Esophagus squamous epithelium (tissue), 5 donors: Measurements from ENCODE around the gene ENTR1. TPM values are rescaled to one million over a fixed set of nuclear protein-coding genes. Genes with fewer than 3 reads are reported as not detected.

Experiments
- DNase-seq: peaks from one replicate; lab custom pipeline; 2025; lab: John Stamatoyannopoulos, UW
- H3K27ac ChIP-seq, 4 donors: fragments of 200-600 bp; sonication (generic); one replicate each; pipeline ENCODE4 v1.5.1; 2016 to 2019; ENCODE audit warnings: mild to moderate bottlenecking in 1 of 4
- H3K27me3 ChIP-seq, 4 donors: fragments of 200-600 bp; sonication (generic); 1 replicate in 3 of 4; 2 replicates in 1 of 4; pipeline versions ENCODE4 v1.5.1 to v1.6.0; 2017 to 2021; ENCODE audit warnings: antibody characterized with exemption in 1 of 4
- H3K36me3 ChIP-seq, 3 donors: fragments of 200-600 bp; sonication (generic); one replicate each; pipeline ENCODE4 v1.5.1; 2016 to 2019
- H3K4me1 ChIP-seq, 3 donors: fragments of 200-600 bp; sonication (generic); one replicate each; pipeline ENCODE4 v1.5.1; 2017 to 2019
- H3K4me3 ChIP-seq, 4 donors: fragments of 200-600 bp; sonication (generic); 1 replicate in 3 of 4; 2 replicates in 1 of 4; pipeline ENCODE4 v1.5.1; 2016 to 2019; ENCODE audit warnings: mild to moderate bottlenecking in 2 of 4, moderate library complexity in 1 of 4
- H3K9me3 ChIP-seq, 3 donors: fragments of 200-600 bp; sonication (generic); one replicate each; pipeline ENCODE4 v1.5.1; 2016 to 2019
- CTCF ChIP-seq, 6 experiments: fragments of 450-650 bp in 4 of 6; fragments of 200-600 bp in 2 of 6; sonication (generic) in 2 of 6; IDR thresholded peaks; one replicate each; pipeline ENCODE4 v1.5.1; 2016 to 2019; ENCODE audit warnings: antibody characterized with exemption in 6 of 6, mild to moderate bottlenecking in 4 of 6, moderate library complexity in 4 of 6
- POLR2A ChIP-seq, 4 donors: fragments of 450-650 bp; IDR thresholded peaks; one replicate each; pipeline ENCODE4 v1.6.1; 2017; ENCODE audit warnings: antibody characterized with exemption in 4 of 4, mild to moderate bottlenecking in 4 of 4, moderate library complexity in 3 of 4
- WGBS, 2 donors: methylation state at CpG; one replicate each; pipeline ENCODE4 v1.1.5; 2018; 5-methylcytosine and 5-hydroxymethylcytosine counted together
- intact Hi-C: fragments of 100-400 bp; cut with DNase I; formaldehyde crosslinking; loops from one replicate; pipeline ENCODE4 v1.15.0; 2022
- total RNA-seq, 4 donors: library from RNA; depleted of rRNA; stranded (reverse); fragments of >200 nt; gene quantifications; one replicate each; pipeline ENCODE4 v1.1.0, GENCODE V29; 2016
- donor health status: DM: yes; HTN: yes; CAD: no.

Gene ENTR1
- total RNA-seq, 4 donors from 2014 or later: 24.3 to 31.9 (median 28.2) TPM

DNA sequence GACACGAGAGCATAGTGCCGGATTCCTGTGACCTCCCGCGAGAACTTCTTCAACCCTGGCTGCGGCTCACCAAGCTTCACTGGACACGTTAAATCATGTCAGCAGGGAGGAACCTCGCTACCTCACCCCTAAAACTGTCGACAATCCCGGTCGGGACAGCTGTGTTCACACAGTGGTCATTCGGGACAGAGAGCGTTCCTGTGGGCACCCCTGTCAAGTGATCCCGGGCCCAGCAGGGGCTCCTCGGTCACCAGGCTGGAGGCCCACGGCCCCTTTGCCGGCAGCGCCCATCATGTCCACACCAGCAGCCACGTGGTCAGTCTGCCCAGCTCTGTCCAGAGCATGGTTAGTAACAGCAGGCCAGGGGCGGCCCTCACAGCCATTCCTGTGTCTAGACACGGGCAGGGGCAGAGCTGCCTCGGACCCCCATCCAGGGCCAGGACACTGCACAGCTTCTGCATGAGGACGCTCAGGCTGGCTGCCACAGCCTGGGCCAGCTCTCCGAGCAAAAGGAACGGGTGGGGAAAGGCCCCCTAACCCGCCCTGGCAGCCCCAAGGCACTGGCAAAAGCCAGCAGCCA is 25.7 kb upstream of the ENTR1 start:
- intact Hi-C loops: no loop called here
- no peaks in the 10 kb centered on the region for H3K27me3 ChIP-seq
- no peak overlapping the region for H3K27ac ChIP-seq
- H3K4me3 ChIP-seq: no peak overlapping the region
- H3K4me1 ChIP-seq: peaks cover 11 to 47% (median 28%) of the 10 kb centered on the region in 3 donors
- peaks cover 4 to 60% (median 8%) of the 10 kb centered on the region in 3 donors for H3K36me3 ChIP-seq
- DNase-seq: no peak
- no peaks in the 10 kb centered on the region for H3K9me3 ChIP-seq
- no peak for TF ChIP-seq POLR2A (IDR thresholded peaks at IDR 0.05)
- TF ChIP-seq CTCF (IDR thresholded peaks at IDR 0.05): no peak
- WGBS, 2 donors: 50% methylated on average over 2 of the region's 25 CpGs; no CpG with 5 or more reads in 1 of the 2 donors

DNA sequence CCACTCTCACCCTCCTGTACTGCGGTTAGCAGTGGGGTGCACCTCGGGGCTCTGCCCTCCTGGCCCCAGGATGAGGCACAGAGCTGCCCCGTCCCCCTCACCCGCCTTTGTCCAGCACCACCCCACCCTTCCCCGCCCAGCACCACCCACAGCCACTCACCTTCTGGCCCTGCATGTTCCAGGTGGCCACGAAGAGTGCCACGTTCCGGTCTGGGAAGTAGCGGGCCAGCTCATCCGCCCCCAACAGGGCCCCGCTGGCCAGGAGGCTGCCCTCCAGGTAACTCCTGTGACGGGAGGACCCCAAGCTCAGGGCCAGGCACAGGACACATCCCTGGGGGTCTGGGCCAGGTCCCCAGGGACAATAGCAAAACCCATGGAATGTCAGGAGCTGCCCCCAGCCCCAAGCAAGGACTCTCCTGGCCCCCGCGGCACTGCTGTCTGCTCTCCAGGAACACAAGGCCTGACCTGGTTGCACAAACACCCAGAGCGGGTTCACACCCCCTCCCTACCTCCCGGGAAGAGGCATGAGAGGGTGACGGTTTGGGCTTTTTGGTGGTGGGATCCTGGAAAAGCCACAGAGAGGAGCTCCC is 24.3 kb upstream of the ENTR1 start:
- H3K36me3 ChIP-seq: peaks cover 10 to 66% (median 13%) of the 10 kb centered on the region in 3 donors
- WGBS, 2 donors: 87% methylated on average over 3 of the region's 17 CpGs; no CpG with 5 or more reads in 1 of the 2 donors
- DNase-seq: no peak
- no peaks in the 10 kb centered on the region for H3K27me3 ChIP-seq
- H3K27ac ChIP-seq: no peak overlapping the region
- no peak overlapping the region for H3K4me3 ChIP-seq
- TF ChIP-seq POLR2A (IDR thresholded peaks at IDR 0.05) (no peak), CTCF (IDR thresholded peaks at IDR 0.05) (no peak)
- peaks cover 5 to 40% (median 23%) of the 10 kb centered on the region in 3 donors for H3K4me1 ChIP-seq
- intact Hi-C loops: no loop called here
- H3K9me3 ChIP-seq: no peaks in the 10 kb centered on the region

- TF ChIP-seq POLR2A (IDR thresholded peaks at IDR 0.05) (no peak), CTCF (IDR thresholded peaks at IDR 0.05) (no peak)
- H3K4me3 ChIP-seq: no peak overlapping the region
- no peaks in the 10 kb centered on the region for H3K9me3 ChIP-seq
- H3K36me3 ChIP-seq: peaks cover 10 to 73% (median 16%) of the 10 kb centered on the region in 3 donors
- no peak overlapping the region for H3K27ac ChIP-seq
- 90 to 92% methylated on average over 11 to 18 of the region's 37 CpGs for WGBS, 2 donors
- H3K4me1 ChIP-seq: peaks cover 5 to 38% (median 23%) of the 10 kb centered on the region in 3 donors
- no peaks in the 10 kb centered on the region for H3K27me3 ChIP-seq
- DNase-seq: no peak
- intact Hi-C loops: no loop called here
Observed at GRCh38 chr9:136433849-136434579, 23.6 kb upstream of the ENTR1 start.

- Histone ChIP-seq H3K4me1 (peaks cover 5 to 30% (median 19%) of the 10 kb centered on the region in 3 donors), H3K36me3 (peaks cover 10 to 81% (median 17%) of the 10 kb centered on the region in 3 donors), H3K9me3 (no peaks in the 10 kb centered on the region), H3K27me3 (no peaks in the 10 kb centered on the region), H3K27ac (no peak overlapping the region), H3K4me3 (no peak overlapping the region)
- no peak for TF ChIP-seq POLR2A (IDR thresholded peaks at IDR 0.05)
- no peak for TF ChIP-seq CTCF (IDR thresholded peaks at IDR 0.05)
- DNase-seq: no peak
- 88% methylated on average over 5 of the region's 36 CpGs; no CpG with 5 or more reads in 1 of the 2 donors for WGBS, 2 donors
- intact Hi-C loops: no loop called here
Observed at GRCh38 chr9:136433043-136433715, 22.8 kb upstream of the ENTR1 start.
